Pons (tissue), 1 donor: ENCODE data around the gene DIDO1.

Experiments used
- DNase-seq: peaks from one replicate; pipeline ENCODE4 v3.0.0-alpha.2; 2016; ENCODE audit warnings: low spot score

Gene DIDO1

DNA sequence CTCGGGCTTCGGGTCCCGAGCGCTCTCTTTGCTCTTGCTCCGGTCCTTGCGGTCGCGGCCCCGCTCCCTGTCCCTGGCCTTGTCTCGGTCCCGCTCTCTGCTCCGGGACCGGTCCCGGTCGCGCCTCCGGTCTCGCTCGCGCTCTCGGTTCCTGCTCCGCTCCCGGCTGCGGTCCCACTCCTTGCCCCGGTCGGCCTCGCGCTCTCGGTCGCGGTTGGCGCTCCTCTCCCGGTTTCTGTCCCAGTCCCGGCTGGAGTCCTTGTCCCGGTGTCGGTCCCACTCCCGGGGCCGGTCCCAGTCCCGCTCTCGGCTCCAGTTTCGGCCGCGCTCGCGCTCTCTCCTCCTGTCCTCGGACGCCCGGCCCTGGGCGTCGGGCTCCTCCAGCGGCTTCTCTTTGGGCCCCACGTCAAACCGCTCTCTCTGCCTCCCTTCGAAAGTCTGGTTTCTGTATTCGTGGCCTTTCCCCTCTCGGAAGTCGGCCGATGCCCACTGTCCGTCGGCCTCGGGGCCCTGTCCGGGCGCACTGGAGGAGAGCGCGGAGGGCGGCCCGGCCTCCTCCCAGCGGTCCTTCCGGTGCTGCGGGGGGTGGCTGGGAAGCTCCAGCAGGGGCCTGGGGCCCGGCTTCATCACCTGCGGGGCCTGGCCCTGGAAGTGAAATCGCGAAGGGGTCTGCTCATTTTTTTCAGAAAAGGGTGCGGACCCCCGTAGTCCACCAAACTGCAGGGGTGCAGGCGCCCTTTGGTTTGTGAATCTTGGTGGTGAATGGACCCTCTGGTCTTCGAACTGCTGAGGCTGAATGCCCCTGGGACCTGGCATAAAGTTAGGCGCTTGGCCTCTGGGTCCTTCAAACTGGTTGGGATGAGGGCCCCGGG lies 46.8 kb downstream of the DIDO1 start:
- DNase-seq, result no peak

DNA sequence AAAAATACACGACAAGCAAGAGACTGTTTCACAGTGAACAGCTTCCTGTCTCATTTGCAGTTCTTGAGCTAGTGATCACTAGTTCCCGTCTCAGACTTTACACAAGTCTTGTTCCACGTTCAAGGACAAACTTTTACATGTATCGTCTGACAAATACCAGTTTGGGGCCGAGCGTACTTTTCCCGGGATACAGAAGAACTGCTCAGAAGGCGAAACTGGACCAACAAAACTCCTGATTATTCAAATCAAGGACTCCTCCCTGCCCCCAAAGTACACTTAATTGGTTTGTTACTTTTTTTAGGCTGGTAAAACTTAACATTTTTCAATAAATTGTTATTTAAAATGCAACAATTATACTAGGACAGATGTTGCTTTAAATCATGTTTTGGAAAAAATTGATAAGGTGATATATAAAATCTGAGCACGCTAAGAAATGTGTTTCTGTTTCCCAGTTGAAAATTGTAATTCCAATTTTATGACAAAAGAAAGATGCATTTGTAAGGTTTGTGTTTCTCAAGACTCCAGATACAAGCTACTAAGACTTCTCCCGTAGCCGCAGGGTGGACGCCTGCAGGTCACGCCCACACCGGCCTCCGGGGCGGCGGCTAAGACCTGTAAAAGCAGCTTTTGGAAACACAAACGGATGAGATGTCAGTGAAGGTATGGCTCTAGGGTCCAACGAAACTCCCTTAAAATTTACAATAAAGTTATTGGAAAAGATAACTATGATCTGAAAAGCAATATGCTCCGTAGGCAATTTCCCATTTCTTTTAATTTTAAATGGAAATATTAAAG lies 47.9 kb downstream of the DIDO1 start:
- no peak for DNase-seq

DNA sequence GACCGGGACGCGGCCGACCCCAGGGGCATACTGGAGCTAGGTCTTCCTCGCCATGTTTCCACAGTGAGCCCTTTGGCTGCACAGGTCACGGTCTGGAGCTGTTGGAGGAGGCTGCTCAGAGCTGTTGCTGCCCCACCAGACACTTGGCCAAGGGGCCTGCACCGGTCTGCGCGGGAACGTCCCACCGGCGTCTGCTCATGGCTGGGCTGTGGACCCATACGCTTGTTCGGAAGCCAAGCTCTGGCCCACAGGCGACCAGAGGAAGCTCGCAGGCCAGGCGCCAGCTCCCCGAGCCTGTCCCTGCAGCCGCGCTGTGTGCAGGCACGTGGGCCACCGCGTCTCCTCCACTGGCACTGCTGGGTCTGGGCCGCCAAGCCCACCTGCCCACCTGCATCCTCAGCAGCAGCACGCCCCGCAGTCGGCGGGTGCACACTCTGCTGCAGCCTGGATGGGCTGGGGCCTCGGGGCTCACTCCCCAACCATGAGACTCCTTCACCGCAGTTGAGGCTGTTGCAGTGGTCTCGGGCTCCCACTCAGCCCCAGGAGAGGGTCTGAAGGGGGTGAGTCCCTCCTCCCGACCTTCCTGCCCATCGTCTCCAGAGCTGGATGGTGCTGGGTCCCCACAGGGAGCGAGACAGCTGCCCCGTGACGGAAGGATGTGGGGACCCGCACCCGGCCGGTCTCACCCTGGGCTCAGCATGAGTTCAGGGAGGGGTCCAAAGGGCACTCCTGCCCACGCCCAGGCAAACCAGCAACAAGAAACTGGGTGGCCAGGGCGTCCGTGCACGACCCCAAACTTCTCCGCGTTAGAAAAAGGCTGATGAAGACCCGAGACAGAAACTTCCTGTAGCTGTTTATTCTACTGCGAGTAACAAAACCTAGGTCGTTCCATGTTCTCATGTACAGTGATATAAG lies 49.1 kb downstream of the DIDO1 start:
- DNase-seq, result no peak

DNA sequence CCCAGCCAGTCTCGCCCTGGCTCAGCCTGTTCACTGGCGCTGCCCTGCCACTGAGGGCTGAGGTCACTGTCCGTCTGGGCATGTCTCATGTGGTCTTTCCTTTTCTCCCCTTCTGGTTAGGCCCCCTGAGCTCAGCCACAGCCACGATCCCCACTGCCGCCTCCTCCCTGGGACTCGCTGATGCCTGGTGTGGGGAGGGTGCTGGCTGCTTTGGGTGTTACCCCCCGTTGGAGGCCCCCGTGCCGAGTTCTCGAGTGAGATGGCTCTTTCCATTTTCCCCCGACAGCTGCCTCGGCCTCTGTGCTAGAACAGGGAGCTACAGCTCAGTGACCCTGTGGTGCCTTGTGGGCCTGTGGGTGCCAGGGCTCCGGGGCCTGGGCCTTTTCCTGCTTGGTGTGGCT lies 49.8 kb downstream of the DIDO1 start:
- DNase-seq, result no peak

DNA sequence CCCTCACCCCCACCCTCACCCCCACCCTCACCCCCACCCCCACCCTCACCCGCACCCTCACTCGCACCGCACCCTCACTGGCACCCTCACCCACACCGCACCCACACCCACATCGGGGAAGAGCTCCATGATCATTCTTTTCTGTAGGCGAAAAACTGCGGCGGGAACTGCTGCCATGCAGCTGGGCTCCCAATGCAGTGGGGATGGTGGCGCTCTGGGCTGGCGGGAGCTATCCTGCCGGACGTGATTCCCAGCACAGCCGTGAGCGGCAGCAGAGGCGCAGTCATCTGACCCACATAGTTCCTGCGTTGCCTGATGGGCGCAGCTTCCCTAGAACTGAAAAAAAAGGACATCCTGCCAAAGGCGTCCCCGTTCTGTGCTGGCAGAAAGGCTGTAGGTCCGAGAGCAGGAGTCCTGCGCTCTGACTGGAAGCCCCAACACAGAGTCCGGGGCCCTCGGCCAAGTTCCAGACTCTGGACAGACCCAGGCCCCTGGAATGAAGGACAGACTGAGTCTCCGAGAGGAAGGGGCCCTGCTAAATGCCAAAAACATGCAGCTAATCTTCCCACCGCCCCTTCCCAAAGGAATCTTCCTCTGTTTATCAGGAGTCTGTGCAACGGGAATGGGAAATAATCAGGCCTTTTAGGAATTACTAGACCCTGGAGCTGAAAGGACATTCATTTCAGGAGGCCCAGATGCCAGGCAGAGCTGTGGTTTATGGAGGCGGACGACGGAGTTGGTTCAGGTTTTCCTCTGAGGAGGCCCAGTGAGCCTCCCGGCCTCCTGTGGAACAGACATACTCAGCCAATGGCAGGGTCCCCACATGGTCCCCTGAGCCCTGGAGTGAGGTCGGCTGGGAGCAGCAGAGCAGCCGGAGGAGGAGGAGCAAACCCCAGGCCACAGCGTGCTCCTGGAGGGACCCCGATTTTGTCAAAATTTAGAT lies 50.6 kb downstream of the DIDO1 start:
- peak; percentile 72 for DNase-seq

DNA sequence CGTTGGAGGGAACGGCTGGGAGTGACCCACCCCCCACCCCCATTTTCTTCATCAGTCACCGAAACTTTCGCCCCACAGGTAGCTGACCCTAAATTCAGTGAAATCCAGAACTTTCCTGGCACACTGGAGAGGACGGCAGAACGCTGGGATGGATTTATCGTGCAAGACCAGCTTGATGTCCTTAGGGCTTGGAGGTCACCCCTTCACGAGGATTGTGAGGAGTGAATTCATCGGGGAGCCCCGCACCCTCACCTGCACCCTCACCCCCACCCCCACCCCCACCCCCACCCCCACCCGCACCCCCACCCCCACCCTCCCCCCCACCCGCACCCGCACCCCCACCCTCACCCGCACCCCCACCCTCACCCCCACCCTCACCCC lies 51.4 kb downstream of the DIDO1 start:
- no peak for DNase-seq

DNA sequence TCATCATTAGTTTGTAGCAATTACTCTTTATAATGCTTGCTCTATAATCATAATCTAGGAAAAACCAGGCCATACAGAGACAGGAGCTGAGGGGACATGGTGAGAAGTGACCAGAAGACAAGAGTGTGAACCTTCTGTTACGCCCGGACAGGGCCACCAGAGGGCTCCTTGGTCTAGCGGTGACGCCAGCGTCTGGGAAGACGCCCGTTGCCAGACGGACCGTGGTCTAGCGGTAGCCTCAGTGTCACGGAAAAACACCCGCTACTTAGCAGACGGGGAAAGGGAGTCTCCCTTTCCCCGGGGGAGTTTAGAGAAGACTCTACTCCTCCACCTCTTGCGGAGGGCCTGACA lies 52.6 kb downstream of the DIDO1 start:
- peak; percentile 54 for DNase-seq

DNA sequence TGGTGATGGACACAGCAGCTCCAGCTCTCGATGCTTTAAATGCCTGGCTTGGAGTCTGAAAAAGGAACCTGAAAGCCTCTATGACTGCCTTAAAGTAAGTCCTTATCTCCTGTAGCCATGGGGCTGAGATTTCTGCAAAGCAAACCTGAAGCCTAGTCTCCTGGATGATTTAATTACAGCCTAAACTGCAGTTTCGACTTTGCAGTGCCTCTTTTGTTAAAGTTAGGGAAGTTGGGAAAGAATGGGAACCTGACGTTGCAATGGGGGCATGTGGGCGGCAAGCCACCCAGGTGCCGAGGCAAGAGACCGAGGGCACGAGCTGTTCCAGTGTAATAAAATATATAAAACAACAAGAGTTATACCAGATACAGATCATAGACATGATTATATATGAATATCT lies 53.0 kb downstream of the DIDO1 start:
- no peak for DNase-seq

DNA sequence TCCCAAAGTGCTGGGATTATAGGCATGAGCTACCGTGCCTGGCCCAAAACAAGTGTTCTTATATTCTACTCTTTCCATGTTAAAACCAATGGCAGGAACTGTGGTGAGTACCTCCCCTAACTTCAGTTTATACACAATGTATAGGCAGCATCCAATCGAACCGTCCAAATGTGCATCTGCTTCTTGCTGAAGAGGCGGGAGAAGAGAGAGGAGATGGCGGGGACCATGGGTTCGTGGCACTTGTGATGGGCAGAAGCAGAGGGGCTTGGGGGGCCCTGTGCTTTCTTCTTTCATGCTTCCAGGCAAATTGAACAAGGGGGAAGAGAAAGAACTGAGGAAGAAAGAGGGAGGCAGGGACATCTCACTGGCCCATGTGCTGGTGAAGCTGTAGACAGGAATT lies 53.4 kb downstream of the DIDO1 start:
- no peak for DNase-seq

DNA sequence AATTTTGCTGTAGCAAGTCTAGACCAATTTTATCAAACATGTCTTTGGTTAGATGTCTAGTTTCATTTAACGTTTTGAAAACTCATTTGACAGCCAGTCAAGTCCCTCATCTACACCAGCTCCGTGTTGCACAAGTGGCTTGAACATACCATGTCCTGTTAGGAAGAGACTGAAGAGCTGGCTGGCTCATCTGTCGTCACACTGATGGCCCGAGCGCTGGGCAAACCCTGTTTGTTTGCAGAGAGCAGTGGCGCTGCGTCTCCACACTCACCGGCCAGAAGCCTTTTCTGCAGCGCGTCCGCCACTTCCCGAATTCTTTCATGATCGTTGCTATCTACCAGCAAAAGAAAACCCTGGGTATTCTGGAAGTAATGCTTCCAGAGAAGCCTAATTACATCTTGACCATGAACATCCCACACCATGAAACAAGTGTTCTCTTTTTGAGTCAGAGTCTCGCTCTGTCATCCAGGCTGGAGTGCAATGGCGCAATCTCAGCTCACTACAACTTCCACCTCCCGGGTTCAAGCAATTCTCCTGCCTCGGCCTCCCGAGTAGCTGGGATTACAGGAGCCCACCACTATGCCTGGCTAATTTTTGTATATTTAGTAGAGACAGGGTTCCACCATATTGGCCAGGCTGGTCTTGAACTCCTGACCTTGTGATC lies 54.0 kb downstream of the DIDO1 start:
- no peak for DNase-seq

DNA sequence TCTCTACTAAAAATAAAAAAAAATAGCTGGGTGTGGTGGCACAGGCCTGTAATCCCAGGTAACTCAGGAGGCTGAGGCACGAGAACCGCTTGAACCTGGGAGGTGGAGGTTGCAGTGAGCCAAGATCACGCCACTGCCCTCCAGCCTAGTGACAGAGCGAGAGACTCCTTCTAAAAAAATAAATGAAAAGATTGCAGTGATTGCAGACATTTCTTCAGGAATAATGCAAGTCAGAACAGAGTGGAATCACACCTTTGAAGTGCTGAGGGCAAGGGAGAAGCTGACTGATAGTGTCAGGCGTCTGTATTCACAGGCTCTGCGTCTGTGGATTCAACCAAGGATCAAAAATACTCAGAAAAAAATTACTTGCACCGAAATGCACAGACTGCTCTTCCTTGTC lies 62.1 kb downstream of the DIDO1 start:
- DNase-seq, result no peak

DNA sequence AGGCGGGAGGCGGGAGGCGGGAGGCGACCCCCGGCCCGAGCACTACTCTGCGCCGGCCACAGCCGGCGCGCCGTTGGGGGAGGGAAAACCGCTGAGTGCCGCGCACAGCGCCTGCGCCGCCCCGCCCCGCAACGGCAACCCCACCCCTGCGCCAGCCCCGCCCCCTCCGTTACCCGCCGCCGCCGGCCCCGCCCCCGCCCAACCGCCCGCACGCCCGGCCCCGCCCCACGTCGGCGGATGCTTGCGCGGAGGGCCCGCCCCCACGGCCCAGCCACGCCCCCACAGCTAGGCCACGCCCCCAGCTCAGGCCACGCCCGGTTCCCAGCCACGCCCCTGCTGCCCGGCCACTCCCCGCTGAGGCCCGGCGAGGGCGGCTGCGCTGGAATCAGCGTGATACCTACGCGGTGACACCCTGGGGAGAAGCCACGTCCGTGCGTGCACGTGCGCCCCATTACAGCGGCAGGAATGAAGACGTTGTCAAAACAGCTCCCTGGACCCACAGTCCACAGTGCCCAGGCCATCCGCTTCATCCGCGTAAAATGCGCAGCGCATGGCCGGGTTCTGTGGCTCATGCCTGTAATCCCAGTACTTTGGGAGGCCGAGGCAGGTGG lies 64.5 kb downstream of the DIDO1 start, which contains the start of gene TCFL5:
Gene TCFL5, minus strand, starts transcription at position 97 of the 611 bp plus-strand sequence. CDS start 152 bp downstream, outside the sequence.
- peak; percentile 67 for DNase-seq

DNA sequence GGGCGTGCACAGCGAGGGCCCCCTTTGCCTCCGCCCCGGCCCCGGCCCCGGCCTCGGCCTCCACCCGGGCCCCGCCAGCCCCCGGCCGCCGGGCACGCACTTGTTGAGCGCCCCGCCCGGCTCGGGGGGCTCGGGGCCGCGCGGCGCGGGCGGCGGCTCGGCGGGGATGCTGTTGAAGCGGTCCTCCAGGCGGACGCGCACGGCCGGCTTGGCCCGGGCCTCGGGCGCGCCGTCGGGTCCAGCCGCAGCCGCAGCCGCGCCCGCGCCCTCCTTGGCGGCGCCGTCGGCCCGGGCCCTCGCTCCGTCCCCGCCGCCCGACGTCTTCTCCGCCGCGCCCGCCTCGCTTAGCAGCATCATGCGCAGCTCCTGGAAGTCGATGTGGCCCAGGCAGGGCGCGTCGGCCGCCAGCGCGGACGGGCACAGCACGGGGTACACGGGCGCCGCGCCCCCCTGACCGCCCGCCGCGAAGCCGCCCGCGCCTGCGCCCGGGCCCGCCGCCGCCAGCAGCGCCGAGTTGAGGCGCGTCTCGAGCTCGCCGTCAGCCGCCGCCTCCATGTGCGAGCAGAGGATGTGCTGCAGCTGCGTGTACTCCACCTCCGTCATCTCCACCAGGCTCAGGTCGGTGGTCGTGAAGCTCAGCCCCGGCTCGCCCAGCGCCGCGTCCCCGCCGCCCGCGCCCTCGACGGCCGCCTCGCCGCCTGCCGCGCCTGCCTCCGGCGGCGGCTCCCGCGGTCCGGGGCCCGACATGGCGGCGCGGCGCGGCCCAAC lies 65.2 kb downstream of the DIDO1 start:
- DNase-seq, result no peak

DNA sequence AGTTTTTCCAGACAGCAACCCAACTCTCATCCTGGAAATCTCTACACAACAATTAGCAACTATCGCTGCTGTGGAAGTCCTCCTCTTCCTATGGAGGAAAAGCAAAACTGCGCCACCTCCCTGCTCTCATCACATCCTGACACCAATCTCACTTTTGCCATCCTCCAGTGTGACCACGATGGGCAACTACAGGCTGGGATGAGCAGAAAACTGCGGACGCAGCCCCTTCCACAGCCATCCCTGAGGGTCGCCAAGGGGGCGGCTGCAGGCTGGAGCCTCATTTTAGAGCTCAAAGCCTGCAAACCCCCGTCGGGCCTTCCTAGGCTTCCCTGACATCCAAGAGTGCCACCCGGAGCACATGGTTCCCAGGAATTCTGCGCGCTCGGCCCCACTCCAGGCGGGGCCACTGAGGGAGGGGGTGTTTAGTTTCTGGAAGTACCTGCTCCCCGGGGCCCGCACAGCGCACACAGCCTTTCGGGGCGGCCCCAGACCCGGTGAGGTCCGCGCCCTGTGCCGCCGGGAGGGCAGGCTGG lies 65.8 kb downstream of the DIDO1 start:
- DNase-seq, result peak; percentile 80

DNA sequence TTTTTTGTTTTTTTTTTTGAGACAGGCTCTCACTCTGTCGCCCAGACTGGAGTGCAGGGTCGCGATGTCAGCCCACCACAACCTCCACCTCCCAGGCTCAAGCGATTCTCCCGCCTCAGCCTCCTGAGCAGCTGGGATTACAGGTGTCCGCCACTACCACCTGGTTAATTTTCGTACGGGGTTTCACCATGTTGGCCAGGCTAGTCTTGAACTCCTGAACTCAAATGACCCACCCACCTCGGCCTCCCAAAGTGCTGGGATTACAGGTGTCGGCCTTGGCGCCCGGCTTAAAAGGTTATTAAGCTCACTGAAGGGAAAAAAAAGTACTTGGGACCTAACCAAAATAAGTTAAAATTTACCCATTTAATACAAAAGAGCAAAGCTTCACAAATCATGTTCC lies 66.6 kb downstream of the DIDO1 start:
- no peak for DNase-seq

DNA sequence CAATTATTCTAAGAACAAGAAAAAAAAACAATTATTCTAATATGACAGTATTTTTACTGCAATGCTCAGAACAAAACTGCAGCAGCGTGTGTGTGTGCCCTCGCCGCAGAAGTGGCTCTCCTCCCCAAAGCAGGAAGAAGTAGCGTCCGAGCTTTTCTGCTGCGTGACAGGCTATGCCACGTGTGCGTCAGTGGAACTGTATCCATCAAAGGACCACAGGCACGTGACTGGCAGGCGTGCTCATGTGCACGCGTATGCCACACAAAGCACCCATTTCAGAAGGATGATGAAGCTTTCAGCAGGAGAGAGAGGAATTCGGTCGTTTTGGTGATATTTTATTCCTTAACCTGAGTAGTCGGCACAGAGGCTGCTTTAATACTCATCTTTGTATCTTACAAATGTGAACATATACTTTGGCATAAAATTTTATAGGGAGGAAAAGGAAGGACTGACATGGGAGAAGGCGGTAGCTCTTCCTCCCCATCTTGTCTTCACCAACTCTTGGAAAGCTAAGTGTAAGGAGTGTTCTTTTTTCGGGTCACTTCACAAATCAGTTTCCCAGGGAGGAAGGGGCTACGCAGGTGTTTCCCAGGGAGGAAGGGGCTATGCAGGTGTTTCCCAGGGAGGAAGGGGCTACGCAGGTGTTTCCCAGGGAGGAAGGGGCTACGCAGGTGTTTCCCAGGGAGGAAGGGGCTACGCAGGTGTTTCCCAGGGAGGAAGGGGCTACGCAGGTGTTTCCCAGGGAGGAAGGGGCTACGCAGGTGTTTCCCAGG lies 68.1 kb downstream of the DIDO1 start:
- DNase-seq, result peak; percentile 54

DNA sequence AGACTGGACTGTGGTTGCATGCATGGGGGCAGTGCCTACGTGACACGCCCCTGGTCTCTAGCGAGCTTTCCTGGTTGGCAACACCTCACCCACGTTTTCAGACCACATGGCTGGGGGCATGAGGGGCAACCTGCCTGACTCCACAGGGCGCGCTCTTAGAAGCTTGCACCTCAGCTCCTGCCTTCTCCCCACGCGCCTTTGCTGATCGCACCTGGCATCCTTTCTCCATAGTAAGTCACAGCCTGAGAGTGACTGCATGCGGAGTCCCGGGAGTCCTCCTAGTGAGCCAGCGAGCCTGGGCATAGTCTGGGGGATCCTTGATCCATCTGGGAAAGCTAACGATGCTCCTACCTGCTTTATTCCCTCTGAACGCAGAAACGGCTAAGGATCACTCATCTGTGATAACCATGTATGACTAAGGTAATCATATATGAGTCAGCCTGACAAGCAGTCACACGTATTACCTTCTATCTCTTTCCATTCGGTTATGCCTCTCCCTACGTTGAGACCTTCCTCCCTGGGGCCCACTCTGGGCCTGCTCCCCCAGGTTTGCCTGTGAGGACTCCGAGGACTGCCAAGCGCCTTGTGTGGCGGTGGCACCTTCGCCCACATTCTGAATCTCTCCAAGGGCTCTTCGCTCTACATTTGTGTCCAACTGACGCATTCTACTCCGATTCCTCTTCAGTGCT lies 69.2 kb downstream of the DIDO1 start:
- no peak for DNase-seq

DNA sequence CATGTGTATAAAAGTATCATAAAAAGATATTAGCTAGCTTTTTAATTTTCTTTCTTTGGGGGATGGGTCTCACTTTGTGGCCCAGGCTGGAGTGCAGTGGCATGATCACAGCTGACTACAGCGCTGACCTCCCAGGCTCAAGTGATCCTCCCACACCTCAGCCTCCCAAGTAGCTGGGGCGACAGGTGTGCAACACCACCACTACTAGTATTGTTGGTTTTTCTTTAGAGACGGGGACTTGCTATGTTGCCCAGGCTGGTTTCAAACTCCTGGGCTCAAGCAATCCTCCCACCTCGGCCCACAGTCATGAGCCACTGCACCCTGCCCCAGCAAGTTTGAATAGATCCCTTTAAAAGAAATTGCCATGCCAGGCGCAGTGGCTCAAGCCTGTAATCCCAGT lies 71.2 kb downstream of the DIDO1 start:
- DNase-seq, result no peak
